Skeletal muscle satellite cell (primary cell): ENCODE results near the gene SNX15. TPM values are rescaled to one million over a fixed set of nuclear protein-coding genes. Genes with fewer than 3 reads are reported as not detected.
A peak's percentile ranks its signal among the peaks of the same experiment; 100 is the strongest.
"Not testable (repeated sequence)": the region's sequence is repeated elsewhere in the genome, so short reads cannot be mapped to it uniquely, and the experiment has no call there.

Experiments
- H3K27me3 ChIP-seq: 2 replicates; pipeline ENCODE4 v1.7.0; 2013; ENCODE audit warnings: low read length; ENCODE audit not compliant: control insufficient read depth, insufficient read depth
- H3K36me3 ChIP-seq: 2 replicates; pipeline ENCODE4 v1.7.0; 2013; ENCODE audit warnings: mild to moderate bottlenecking, control low read depth, low read length; ENCODE audit not compliant: insufficient read depth
- H3K4me1 ChIP-seq: 2 replicates; pipeline ENCODE4 v1.7.0; 2013; ENCODE audit warnings: low read length; ENCODE audit not compliant: control insufficient read depth, insufficient read depth
- H3K4me2 ChIP-seq: 2 replicates; pipeline ENCODE4 v1.7.0; 2013; ENCODE audit warnings: mild to moderate bottlenecking, low read length
- H3K4me3 ChIP-seq: 2 replicates; pipeline ENCODE4 v1.7.0; 2013; ENCODE audit warnings: low read length
- H3K9ac ChIP-seq: 2 replicates; pipeline ENCODE4 v1.7.0; 2013; ENCODE audit warnings: mild to moderate bottlenecking, low read depth, low read length, moderate library complexity
- H3K9me3 ChIP-seq: replicated peaks from 2 replicates; pipeline ENCODE4 v1.7.0; 2013; ENCODE audit warnings: mild to moderate bottlenecking, control low read depth, low read length
- total RNA-seq: library from RNA; depleted of rRNA; stranded (reverse); fragments of >200 nt; gene quantifications from 2 replicates; pipeline ENCODE4 v1.2.3, GENCODE V29; 2012; rRNA removed

SNX15 gene
- total RNA-seq = 7.9 and 9.6 TPM in 2 replicates

- Histone ChIP-seq H3K27me3 (no peaks in the 10 kb centered on the region), H3K9me3 (no peaks in the 10 kb centered on the region), H3K9ac (peak within 1 kb of the TSS; percentile 77), H3K4me1 (peaks cover 9% of the 10 kb centered on the region), H3K4me2 (peak within 1 kb of the TSS; percentile 92), H3K36me3 (peaks cover 4% of the 10 kb centered on the region), H3K4me3 (peak within 1 kb of the TSS; percentile 80)
Measured at GRCh38 chr11:65027213-65028067, at the start of gene SNX15. SNX15 (plus strand) TSS chr11:65027439; CDS start chr11:65027538, 99 bp downstream.

GRCh38 chr11:64983339-64983738 is 43.9 kb upstream of the SNX15 start:
- H3K9ac ChIP-seq, H3K36me3 ChIP-seq, H3K4me2 ChIP-seq, H3K9me3 ChIP-seq, H3K4me1 ChIP-seq, H3K27me3 ChIP-seq, H3K4me3 ChIP-seq: not testable (repeated sequence)

GRCh38 chr11:64987998-64988854 is 39.0 kb upstream of the SNX15 start:
- Histone ChIP-seq H3K9ac (no peak overlapping the region), H3K4me3 (no peak overlapping the region), H3K4me1 (peaks cover 7% of the 10 kb centered on the region), H3K4me2 (no peak overlapping the region), H3K36me3 (no peaks in the 10 kb centered on the region), H3K9me3 (no peaks in the 10 kb centered on the region), H3K27me3 (peaks cover 4% of the 10 kb centered on the region)

- H3K4me3 ChIP-seq = no peak overlapping the region
- H3K9ac ChIP-seq = no peak overlapping the region
- H3K4me2 ChIP-seq = no peak overlapping the region
- H3K27me3 ChIP-seq = peaks cover 4% of the 10 kb centered on the region
- H3K36me3 ChIP-seq = no peaks in the 10 kb centered on the region
- H3K4me1 ChIP-seq = peaks cover 7% of the 10 kb centered on the region
- no peaks in the 10 kb centered on the region for H3K9me3 ChIP-seq
Measured at GRCh38 chr11:64989416-64989815, 37.8 kb upstream of the SNX15 start.

GRCh38 chr11:64990222-64990923 is 36.9 kb upstream of the SNX15 start:
- Histone ChIP-seq H3K4me1 (peaks cover 7% of the 10 kb centered on the region), H3K9ac (no peak overlapping the region), H3K36me3 (no peaks in the 10 kb centered on the region), H3K4me3 (no peak overlapping the region), H3K27me3 (peaks cover 4% of the 10 kb centered on the region), H3K4me2 (no peak overlapping the region), H3K9me3 (no peaks in the 10 kb centered on the region)

- Histone ChIP-seq H3K9ac (no peak overlapping the region), H3K4me1 (peaks cover 20% of the 10 kb centered on the region), H3K4me3 (no peak overlapping the region), H3K4me2 (no peak overlapping the region), H3K36me3 (no peaks in the 10 kb centered on the region), H3K27me3 (peaks cover under 1% of the 10 kb centered on the region), H3K9me3 (no peaks in the 10 kb centered on the region)
Measured at GRCh38 chr11:64994318-64994717, 32.9 kb upstream of the SNX15 start.

- Histone ChIP-seq H3K9ac (peak overlapping the region; percentile 50), H3K36me3 (no peaks in the 10 kb centered on the region), H3K4me2 (peak overlapping the region; percentile 86), H3K9me3 (no peaks in the 10 kb centered on the region), H3K4me1 (peaks cover 13% of the 10 kb centered on the region), H3K4me3 (peak overlapping the region; percentile 66), H3K27me3 (no peaks in the 10 kb centered on the region)
Measured at GRCh38 chr11:64996327-64996709, 30.9 kb upstream of the SNX15 start.

- peak within 1 kb of the TSS; percentile 86 for H3K4me2 ChIP-seq
- no peaks in the 10 kb centered on the region for H3K36me3 ChIP-seq
- peak within 1 kb of the TSS; percentile 50 for H3K9ac ChIP-seq
- peak within 1 kb of the TSS; percentile 66 for H3K4me3 ChIP-seq
- no peaks in the 10 kb centered on the region for H3K27me3 ChIP-seq
- H3K9me3 ChIP-seq = no peaks in the 10 kb centered on the region
- H3K4me1 ChIP-seq = peaks cover 13% of the 10 kb centered on the region
Measured at GRCh38 chr11:64996710-64997380, 30.4 kb upstream of the SNX15 start, which contains the start of gene BATF2. BATF2 (minus strand) TSS chr11:64996971; CDS start chr11:64996914, 57 bp downstream.

- H3K9me3 ChIP-seq = no peaks in the 10 kb centered on the region
Measured at GRCh38 chr11:64998141-64998540, 29.1 kb upstream of the SNX15 start.

GRCh38 chr11:64998690-64999431 is 28.4 kb upstream of the SNX15 start:
- no peaks in the 10 kb centered on the region for H3K9me3 ChIP-seq
- H3K4me3 ChIP-seq = no peak overlapping the region
- H3K36me3 ChIP-seq = no peaks in the 10 kb centered on the region
- H3K4me2 ChIP-seq = no peak overlapping the region
- no peaks in the 10 kb centered on the region for H3K27me3 ChIP-seq
- no peak overlapping the region for H3K9ac ChIP-seq
- H3K4me1 ChIP-seq = peaks cover 13% of the 10 kb centered on the region

More at GRCh38 chr11:64998141-64998540, 29.1 kb upstream of the SNX15 start:
- Histone ChIP-seq H3K27me3 (no peaks in the 10 kb centered on the region), H3K36me3 (no peaks in the 10 kb centered on the region), H3K4me3 (no peak overlapping the region), H3K9ac (no peak overlapping the region), H3K4me1 (peaks cover 13% of the 10 kb centered on the region), H3K4me2 (no peak overlapping the region)
